ENCODE measurements around the gene COP1. TPM values are rescaled to one million over a fixed set of nuclear protein-coding genes. Genes with fewer than 3 reads are reported as not detected.

COP1 gene
- total and polyA plus RNA-seq, 2 of the 4 experiments (the other 2 are of a cell fraction) = 17.8 to 35.0 TPM

GRCh38 chr1:175933801-175934200 is 273.3 kb downstream of the COP1 start:
- peak; percentile 60 for DNase-seq

More at GRCh38 chr1:175933801-175934200, 273.3 kb downstream of the COP1 start:
- Histone ChIP-seq H3K9ac (ENCODE audit: low read depth, low read length) (no peak overlapping the region), H3K56ac (ENCODE audit: extremely low read depth, insufficient read depth, low read length) (no peak overlapping the region), H2AFZ (replicated peaks; ENCODE audit: low read length, poor library complexity) (no peak overlapping the region), H3K23ac (ENCODE audit: low read depth, low read length) (no peak overlapping the region), H3K4me3 (ENCODE audit: insufficient read depth, low read depth, low read length) (no peak overlapping the region), H3K27ac (ENCODE audit: insufficient read depth, low read length) (no peak overlapping the region), H3K14ac (replicated peaks; ENCODE audit: low read depth, low read length) (no peak overlapping the region), H3K79me1 (ENCODE audit: low read depth in 1 of 2, low read length in 2 of 2) (no peaks in the 10 kb centered on the region), H2AK5ac (ENCODE audit: low read depth, low read length) (no peak overlapping the region), H3K36me3 (ENCODE audit: control insufficient read depth, insufficient read depth, low read length) (0 out of 2 replicates have a peak, but pooled peaks cover 4% of the 10 kb centered on the region), H3K18ac (ENCODE audit: low read depth, low read length) (no peak overlapping the region), H4K5ac (ENCODE audit: low read depth, low read length) (no peak overlapping the region), H3K4me2 (ENCODE audit: low read depth, low read length) (no peak overlapping the region), H4K20me1 (ENCODE audit: insufficient read depth, low read length) (no peaks in the 10 kb centered on the region), H2BK20ac (ENCODE audit: low read depth, low read length) (no peak overlapping the region), H4K91ac (ENCODE audit: insufficient read depth, low read depth, low read length) (no peak overlapping the region), H3K27me3 (ENCODE audit: control insufficient read depth, insufficient read depth, low read length) (no peaks in the 10 kb centered on the region), H3K9me1 (ENCODE audit: insufficient read depth, low read length) (no peaks in the 10 kb centered on the region), H3K9me3 (ENCODE audit: control insufficient read depth, insufficient read depth, low read length) (no peaks in the 10 kb centered on the region), H4K8ac (ENCODE audit: low read depth in 2 of 2, low read length in 2 of 2) (no peak overlapping the region), H2AK9ac (replicated peaks; ENCODE audit: low read depth, low read length, poor library complexity) (no peak overlapping the region), H3K4me1 (ENCODE audit: control insufficient read depth, insufficient read depth, low read length) (0 out of 2 replicates have a peak, but pooled peaks cover 3% of the 10 kb centered on the region), H2BK120ac (ENCODE audit: low read depth, low read length) (no peak overlapping the region), H2BK5ac (ENCODE audit: low read depth, low read length, poor library complexity, severe bottlenecking) (no peak overlapping the region), H3K4ac (ENCODE audit: low read depth, low read length) (no peak overlapping the region), H2BK15ac (ENCODE audit: low read depth, low read length) (no peak overlapping the region)
- intact Hi-C loops (cut with micrococcal nuclease) = no loop called here
- no peak for TF ChIP-seq MXI1 (IDR thresholded peaks at IDR 0.05; ENCODE audit: borderline replicate concordance, low read depth, low read length)
- no peak for TF ChIP-seq RAD21 (IDR thresholded peaks at IDR 0.05; ENCODE audit: low read length)
- no peak for TF ChIP-seq USF2 (IDR thresholded peaks at IDR 0.05; ENCODE audit: low read depth, low read length)
- no peak for TF ChIP-seq SMC3 (IDR thresholded peaks at IDR 0.05; ENCODE audit: low read depth, low read length)
- TF ChIP-seq FOS (IDR thresholded peaks at IDR 0.05; ENCODE audit: low read depth, low read length) = no peak
- no peak for TF ChIP-seq MAFK (IDR thresholded peaks at IDR 0.05; ENCODE audit: low read depth, low read length)
- TF ChIP-seq RFX5 (IDR thresholded peaks at IDR 0.05; ENCODE audit: low read depth, low read length) = no peak
- TF ChIP-seq POLR2A (IDR thresholded peaks at IDR 0.05; ENCODE audit: low read depth, low read length) = no peak
- TF ChIP-seq ELK1 (IDR thresholded peaks at IDR 0.05; ENCODE audit: borderline replicate concordance, low read depth, low read length) = no peak
- no peak for TF ChIP-seq CHD1 (IDR thresholded peaks at IDR 0.05; ENCODE audit: low read depth, low read length)
- no peak for TF ChIP-seq BHLHE40 (IDR thresholded peaks at IDR 0.05; ENCODE audit: low read depth, low read length)
- no peak for TF ChIP-seq RCOR1 (IDR thresholded peaks at IDR 0.05; ENCODE audit: insufficient replicate concordance, low read length)
- TF ChIP-seq NFE2L2 (IDR thresholded peaks at IDR 0.05; ENCODE audit: low read depth, low read length) = no peak
- TF ChIP-seq CEBPB (IDR thresholded peaks at IDR 0.05; ENCODE audit: low read depth, low read length) = no peak
- WGBS, 2 experiments (ENCODE audit: extremely low coverage in 2 of 2, insufficient read length in 1 of 2) = no CpG with 5 or more reads among the region's 3 CpGs
- ChIA-PET POLR2A (ENCODE audit: unreplicated experiment) (interaction anchor here (0.6 kb wide), 1 partner anchor 17 kb away, joined by 3 read pairs; no protein-coding TSS in a partner anchor), CTCF (interaction anchor here (0.7 to 2.0 kb wide), 3 partner anchors 9 to 189 kb away, joined by 3 to 4 read pairs (median 3); no protein-coding TSS in a partner anchor)
- BruUV-seq (replicated peaks) = no TSS peak
- dilution Hi-C loops (cut with HindIII; ENCODE audit: low sequenced_read_pairs, unreplicated experiment) = no loop called here
- peak; percentile 69 for ATAC-seq (ENCODE audit: low read depth)
- in situ Hi-C loops (cut with MboI; ENCODE audit: low sequenced_read_pairs) = no loop called here

Data from IMR-90 (cell line).